Globus pallidus (tissue), 1 donor: ENCODE measurements around the gene GDPD2.

Source experiments
- DNase-seq: peaks from one replicate; pipeline ENCODE4 v3.0.0-alpha.2; 2015; ENCODE audit warnings: low spot score

Gene GDPD2

DNA sequence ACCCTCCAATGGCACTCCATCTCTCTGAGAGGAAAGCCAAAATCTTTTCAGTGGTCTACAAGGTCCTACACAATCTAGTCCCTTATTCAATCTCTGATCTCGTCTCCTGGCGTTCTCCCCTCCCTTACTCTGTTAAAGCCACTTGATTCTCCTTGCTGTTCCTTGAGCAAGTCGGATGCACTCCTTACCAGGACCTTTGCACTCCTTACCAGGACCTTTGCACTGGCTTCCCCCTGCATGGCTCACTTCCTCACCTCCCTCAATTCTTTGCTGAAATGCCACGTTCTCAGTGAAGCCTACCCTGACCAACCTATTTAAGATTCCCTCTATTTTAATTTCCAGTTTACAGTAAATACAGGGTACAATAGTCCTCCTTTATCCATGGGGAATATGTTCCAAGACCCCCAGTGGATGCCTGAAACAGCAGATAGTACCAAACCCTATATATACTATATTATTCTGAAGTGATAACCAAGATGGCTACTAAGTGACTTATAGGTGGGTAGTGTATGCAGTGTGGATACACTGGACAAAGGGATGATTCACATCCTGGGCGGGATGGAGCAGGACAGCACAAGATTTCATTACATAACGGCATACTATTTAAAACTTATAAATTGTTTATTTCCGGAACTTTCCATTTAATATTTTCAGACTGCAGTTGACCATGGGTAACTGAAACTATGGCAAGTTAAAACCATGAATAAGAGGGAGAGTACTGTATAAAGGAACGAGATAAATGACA is 15.0 kb downstream of the GDPD2 start:
- DNase-seq, result no peak

DNA sequence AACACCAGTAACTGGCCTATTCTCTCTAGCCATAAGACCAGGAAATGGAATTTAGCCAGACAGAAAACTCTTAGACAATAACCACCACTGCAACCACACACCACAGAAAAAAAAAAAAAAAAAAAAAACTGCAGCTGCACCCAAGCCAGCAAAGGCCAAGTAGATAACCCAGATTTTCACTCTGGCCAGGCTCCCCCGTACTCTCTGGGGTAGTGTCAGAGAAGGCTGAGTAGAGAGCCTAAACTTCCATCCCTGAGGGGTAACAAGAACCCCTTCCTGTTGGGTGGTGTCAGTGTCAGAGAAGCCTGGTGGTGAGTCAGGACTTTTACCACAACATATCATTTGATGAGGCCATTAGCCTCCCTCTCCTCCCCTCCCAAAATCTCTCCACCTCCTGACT is 15.9 kb downstream of the GDPD2 start:
- no peak for DNase-seq

GRCh38 chrX:70442224-70442623 is 19.1 kb downstream of the GDPD2 start:
- no peak for DNase-seq

GRCh38 chrX:70444326-70444945 is 21.3 kb downstream of the GDPD2 start, which contains the start of gene DLG3:
TSS of gene DLG3 (plus strand) at chrX:70444835. CDS start at chrX:70445202, 367 bp downstream.
- peak; percentile 71 for DNase-seq

DNA sequence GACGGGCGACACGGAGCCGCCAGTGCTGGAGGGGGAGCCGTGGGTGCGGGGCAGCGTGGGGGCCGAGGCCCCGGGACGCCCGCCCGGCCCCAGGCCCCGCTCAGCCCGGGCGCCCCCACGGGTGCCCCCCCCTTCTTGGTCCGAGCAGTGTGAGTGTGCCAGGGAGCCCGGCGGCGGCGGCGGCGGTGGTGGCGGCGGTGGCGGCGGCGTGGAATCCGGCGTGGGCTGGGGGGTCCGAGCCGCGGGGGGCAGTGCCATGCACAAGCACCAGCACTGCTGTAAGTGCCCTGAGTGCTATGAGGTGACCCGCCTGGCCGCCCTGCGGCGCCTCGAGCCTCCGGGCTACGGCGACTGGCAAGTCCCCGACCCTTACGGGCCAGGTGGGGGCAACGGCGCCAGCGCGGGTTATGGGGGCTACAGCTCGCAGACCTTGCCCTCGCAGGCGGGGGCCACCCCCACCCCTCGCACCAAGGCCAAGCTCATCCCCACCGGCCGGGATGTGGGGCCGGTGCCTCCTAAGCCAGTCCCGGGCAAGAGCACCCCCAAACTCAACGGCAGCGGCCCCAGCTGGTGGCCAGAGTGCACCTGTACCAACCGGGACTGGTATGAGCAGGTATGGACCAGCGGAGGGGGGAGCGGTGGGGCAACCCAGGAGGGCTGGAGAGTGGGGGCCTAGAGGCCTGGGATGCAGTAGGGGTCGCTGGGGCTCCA is 22.0 kb downstream of the GDPD2 start:
- no peak for DNase-seq

- DNase-seq, result no peak
Observed at GRCh38 chrX:70445951-70446350, 22.8 kb downstream of the GDPD2 start.

DNA sequence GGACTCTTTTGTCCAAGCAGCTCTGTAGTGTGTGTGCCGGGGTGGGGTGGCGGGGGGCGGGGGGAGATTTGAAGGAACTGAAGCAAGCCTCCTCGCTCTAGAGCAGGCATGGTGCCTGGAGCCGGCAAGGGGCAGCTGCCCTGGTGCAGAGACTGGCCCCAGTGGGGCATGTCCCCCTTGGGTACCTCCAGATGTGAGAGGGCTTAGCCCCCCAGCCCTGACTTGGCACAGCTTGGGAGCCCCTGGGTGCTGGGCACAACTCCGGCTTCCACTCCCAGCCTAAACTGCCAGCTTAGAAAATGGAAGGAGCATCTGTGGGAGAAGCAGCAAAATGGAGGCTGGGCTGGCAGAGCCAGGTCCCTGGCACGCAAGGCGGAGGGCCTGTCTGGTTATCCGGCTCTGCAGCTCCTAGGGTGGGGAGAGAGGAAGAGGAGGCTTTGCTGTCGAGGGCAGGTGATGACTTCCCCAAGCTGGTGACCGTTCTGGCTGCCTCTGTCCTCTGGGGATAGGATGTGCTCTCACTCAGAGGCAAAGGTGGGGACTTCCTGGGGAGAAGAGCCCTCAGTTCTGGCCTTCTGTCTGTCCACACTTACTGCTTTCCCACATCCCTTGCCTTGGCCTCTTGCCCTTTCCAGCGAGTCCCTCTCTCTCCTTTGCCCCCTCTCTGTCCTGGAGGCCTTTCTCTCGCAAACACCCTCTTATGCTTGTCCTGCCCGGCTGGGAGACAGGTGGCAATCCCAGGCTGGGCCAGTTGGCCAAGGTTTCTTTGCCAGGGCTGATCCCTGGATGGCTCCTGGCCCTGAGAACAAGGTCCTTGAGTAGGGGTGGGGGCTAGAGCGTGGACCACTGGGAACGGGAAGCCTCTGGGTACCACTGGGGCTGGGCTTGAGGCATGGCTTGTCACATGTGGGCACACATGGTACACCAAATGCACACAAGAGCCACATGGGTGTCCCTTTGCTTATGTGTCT is 23.6 kb downstream of the GDPD2 start:
- no peak for DNase-seq

DNA sequence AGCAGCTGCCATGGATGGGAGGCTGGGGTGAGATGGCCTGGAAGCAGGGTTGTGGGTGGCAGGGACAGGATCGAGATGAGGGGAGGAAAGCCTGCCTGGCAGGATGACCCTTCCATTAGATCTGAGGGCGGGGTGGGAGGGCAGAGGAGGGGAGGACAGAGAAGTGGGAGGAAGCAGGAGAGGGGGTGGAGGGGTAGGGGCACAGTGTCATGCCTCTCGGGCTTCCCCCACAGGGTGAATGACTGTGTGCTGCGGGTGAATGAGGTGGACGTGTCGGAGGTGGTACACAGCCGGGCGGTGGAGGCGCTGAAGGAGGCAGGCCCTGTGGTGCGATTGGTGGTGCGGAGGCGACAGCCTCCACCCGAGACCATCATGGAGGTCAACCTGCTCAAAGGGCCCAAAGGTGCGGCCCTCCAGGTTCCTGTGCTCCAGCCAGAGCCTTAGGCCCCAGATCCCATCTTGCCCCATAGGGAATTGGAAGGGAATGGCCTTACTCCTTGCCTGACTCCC is 26.4 kb downstream of the GDPD2 start:
- no peak for DNase-seq

- DNase-seq, result peak; percentile 41
Observed at GRCh38 chrX:70452143-70452733, 29.1 kb downstream of the GDPD2 start.

- DNase-seq, result no peak
Observed at GRCh38 chrX:70453024-70453618, 30.0 kb downstream of the GDPD2 start.

DNA sequence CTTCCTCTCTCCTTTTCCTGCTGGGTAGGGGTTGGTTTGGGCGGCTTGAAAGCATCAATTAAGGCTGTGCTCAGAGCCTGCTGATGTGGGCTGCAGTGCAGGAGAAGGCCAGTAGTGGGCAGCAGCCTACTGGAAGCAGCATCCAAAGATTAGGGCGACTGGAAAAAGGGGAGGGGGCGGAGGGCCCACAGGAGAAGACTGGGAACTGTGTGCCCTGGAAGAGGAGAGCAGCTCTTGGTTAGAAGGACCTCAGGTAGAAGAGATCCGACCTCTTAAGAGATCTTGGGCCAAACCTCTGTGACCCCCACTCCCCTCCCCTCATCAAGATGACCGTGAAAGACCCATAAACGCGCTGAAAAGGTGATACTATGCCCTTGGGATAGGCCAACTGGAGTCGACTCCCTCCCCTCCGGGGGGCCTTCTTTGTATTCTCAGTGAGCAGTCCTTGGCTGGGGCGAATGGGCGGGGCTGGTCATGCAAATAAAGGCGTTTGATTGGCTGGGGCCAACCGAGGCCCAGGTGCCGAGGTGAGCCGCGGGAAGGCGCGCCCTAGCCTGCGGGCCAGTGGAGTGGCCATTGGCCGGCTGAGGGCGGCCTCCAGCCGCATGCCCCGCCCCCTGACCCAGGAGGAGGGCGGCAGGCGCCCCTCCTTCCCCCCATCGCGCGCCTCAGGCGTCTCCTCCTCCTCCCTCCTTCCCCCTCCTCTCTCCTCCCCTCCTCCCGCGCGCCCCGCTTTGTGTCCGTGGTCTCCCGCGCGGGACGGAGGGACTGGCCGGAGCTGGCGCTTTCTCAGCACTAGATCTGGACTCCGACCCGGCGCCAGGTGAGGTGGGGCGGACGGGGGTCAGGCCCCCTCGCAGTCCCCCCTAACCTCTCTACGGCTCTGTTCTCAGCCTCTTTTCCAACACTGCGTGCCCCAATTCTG is 31.6 kb downstream of the GDPD2 start:
- no peak for DNase-seq

- no peak for DNase-seq
Observed at GRCh38 chrX:70455366-70456202, 32.5 kb downstream of the GDPD2 start.

DNA sequence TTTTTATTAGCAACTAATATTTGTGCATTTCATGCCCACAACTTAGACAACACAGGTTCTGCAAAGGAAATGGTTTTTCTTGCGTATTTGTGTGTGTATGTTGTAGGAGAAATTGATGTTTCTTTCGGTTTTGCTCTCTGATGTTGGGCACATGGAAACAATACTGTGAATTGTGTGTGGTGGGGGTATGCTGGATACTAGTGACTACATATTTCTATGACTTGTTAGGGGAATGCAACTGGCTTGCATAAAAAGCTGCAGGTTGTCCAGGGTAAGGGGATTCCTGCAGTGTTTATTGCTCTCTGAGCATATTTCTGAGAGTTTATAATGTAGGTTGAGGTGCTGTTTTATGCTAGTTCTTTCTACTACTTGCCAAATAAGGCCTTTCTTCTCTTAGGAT is 33.1 kb downstream of the GDPD2 start:
- no peak for DNase-seq

GRCh38 chrX:70461026-70461425 is 37.9 kb downstream of the GDPD2 start:
- DNase-seq, result no peak

- no peak for DNase-seq
Observed at GRCh38 chrX:70464051-70464450, 40.9 kb downstream of the GDPD2 start.

- DNase-seq, result no peak
Observed at GRCh38 chrX:70466968-70467367, 43.9 kb downstream of the GDPD2 start.

DNA sequence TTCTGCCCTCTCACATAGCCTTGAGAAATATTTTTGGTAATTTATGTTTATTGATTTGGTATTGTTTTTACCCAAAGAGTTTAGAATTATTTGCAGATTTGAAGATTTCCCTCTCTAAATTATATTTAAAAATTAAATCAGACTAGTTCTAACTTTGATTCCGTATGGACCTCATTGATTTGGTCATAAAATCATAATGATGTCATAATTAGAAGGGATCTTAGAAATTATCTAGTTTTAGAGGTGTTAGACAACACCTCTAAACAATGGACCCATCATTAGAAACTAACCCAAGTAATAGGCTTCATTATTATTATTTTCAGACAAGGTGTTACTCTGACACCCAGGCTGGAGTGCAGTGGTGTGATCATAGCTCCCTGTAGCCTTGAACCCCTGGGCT is 45.6 kb downstream of the GDPD2 start:
- no peak for DNase-seq

DNA sequence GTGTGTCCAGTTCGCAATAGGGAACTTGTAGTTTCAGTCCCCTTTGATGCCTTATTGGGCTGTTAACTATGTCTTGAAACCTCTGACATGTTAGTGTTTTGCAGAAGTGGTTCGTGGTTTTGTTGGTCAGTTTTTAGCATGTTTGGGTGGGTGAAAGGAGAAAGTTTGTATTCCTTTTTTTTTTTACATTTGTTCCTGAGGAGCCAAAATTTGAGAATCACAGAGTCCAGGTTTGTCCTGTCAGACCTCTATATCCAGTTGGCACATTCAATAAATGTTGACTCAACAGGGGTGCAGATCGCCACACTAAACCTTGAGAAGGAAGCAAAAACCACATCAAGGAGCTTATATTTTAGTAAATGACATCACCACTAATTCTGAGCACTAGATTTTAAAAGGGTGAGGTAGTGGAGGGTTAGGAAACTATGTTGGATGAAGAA is 47.8 kb downstream of the GDPD2 start:
- DNase-seq, result no peak
